SW 1271 (cell line): ENCODE data around the gene MSL1.
A peak's percentile ranks its signal among the peaks of the same experiment; 100 is the strongest.

Experiments
- DNase-seq, 2 experiments: peaks; one replicate each; lab custom pipeline; 2025; lab: John Stamatoyannopoulos, UW

The MSL1 gene

DNA sequence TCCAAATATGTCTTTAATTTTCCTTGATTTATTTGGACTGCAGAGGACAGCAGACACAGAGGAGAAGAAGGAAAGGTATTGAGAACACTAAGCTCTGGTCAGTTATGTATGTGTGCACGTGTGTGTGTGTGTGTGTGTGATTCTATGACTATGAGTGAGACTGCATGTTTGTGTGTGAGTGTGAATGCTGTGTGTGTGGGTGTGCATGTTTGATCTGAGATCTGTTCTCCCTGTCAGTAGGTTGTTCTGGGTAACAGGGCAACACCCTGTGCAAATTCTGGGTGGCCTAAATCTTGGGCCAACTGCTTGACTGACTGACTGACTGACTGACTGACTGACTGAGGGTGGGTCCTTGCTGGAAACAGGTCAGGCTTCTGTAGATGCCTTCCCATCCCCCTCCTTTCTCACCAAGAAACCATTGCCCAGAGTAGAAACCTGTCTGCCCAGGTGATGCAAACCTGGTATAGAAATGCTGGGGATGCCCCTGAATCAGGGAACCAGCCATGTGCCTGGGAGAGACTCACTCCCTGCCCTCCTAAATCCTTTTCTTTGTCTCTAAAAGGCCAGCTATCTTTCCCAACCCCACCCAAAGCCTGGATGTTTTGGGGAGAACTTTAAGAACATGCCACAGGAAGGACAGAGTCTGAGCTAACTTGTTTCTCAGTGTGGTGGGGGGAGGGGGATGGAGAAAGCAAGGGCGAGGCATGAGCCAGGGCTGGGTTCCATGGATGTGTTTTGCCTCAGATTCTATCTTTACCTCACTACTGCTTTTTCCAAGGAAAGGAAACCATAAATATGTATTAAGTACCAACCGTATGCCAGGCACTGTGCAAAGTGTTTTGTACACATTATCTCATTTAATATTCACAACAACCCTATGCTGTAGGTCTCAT is 16.9 kb upstream of the MSL1 start:
- DNase-seq = no peak

DNA sequence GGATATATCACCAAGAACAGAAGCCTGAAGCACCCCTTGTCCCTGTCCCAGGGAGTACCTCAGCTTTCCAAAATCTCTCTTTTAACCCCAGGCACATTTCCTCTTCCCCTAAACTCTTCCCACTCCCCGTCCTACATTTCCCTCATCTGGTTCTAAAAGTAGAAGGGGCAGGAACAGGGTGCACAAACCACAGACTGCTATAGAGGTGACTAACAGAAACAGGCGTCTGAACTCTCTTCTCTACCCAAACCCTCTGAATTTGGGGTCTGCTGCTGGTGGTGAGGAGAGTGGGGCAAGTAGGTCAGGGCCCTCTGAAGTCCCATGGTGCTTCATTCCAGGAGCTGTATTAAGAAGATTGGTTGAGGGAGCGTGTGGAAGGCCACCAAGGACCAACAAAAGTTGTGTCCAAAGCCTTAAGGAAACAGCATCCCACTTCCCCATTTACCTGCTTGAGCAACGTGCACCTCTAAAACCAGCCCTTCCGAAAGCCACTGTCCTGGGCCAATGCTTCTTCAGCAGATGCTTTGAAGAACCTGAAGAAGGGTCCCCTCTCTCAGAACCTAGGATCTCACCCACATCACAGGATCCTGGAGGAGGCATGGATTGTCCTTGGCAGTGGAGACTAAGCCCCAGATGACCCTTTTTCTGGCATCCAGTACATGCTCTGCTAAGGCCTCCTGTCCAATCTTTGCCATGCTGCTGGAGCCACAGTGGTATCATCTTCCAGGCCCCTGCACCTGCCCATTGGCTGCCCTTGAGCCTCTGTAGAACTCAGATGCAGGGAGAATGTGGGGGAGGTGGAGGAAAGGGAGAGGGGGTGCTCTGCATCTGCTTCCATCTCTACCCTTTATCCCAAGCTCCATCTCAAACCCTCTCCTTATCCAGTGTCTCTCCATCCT is 15.7 kb upstream of the MSL1 start:
- no peak for DNase-seq

GRCh38 chr17:40106760-40107521 is 14.8 kb upstream of the MSL1 start:
- DNase-seq = no peak

DNA sequence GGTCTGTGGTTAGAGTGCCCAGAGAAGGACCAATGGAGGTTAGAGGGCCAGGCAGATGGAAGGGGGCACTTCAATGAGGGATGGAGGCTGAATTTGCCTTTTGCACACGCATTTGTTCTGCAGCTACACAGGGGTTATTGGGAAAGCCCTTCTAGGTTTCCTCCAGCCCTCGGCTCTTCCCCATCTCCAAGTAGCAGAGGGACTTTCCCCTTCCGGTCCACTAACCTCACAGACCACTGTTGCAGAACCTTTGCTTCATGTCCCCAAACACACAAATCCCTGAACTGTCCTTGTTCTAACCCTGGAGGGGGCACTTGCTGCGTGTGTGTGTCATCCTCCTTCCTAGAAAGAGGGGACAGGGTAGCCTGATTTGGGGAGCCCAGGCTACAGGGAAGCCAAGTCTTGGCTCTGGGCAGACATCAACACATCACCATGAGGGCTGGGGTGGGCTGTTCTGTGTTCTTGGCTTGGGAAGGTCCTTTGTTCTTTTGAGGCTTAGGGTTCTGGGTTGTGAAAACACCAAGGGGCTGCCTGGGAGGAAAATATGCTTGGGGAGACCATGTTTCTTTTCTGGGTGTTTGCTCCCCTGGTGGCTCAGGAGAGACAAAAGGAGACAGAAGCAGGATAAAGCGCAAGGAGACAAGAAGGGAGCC is 14.1 kb upstream of the MSL1 start:
- no peak for DNase-seq

GRCh38 chr17:40108970-40109824 is 12.6 kb upstream of the MSL1 start:
- DNase-seq = no peak

DNA sequence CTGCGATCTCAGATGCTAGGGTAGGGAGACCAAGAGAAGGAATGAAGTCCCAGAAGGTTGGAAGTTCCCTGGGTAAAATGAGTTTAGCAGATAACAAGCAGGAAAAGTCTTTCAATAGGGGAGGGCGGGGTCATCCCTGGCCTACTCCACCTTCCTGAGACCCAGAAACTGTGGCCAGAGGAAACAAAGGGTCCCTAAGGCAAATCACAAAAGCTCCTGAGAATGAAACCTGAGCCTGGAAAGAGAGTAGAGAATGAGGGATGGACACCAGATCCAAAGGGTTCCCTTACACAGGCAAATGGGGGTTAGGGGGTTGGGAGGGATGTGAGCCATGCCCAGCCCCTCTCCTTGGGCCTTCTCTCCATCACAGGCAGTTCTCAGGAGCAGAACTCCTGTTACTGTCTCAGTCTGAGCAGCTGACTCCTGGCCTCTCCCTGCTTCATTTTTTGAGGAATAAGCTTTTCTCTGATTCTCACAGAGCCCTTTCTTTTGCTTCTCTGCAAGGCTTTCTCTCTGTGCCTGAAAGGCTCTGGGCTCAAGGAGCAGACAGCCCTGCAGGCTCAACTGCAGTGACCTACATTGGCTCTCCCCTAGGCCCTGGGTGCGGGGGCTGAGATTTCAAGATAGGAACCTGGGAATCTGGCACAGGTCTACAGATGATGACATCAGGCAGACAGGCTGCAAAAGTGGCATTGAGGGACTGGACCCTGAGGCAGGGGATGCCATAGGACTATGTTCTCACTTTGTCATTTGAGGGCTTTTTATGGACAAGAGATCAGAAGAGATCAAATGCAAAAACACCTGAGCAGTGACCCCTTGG is 11.5 kb upstream of the MSL1 start:
- no peak for DNase-seq

DNA sequence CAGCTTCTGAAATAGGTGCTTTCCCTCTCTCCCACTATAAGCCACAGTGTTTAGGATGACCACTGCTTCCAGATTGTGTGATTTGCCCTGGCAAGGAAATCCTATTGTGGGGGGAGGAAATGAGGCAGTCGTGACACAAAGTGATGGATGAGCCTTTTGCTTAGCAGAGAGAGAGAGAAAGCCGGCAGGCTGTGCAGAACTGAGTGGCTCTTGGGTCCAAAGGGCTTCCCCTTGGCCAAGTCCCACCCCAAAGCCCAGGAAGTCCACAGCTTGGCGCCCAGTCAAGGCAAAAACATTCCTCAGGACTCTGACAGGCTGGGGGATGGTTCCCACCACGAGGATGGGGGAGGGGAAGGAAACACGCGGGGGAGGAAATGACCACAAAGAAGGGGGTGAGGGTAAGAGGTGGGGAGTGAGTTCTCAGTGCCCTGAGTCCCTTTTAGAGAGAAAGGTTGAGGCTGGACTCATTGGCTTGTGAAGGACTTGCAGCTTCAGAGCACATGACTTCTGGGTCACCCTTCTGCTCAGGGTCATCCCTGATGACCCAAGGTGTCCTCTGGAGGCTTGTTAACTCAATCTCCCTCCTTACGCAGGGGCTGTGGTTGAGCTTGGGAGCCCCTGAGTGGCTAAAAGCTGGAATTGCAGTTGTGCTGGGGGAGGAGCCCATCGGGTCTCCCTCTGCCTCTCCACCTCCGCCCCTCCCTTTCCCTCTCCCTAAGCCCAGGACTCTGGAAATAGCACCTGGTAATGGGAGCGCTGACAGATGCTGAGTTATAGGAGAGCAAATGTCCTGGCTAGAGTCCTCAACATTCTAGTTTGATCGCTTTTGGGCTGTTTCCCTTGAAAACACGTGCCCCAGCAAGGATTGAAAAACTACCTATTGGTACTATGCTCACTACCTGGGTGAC is 10.3 kb upstream of the MSL1 start:
- DNase-seq = peak; percentile 58 to 78

GRCh38 chr17:40112191-40112711 is 9.5 kb upstream of the MSL1 start:
- no peak for DNase-seq

- DNase-seq = no peak
Measured at GRCh38 chr17:40112718-40113109, 9.1 kb upstream of the MSL1 start.

GRCh38 chr17:40113110-40113906 is 8.5 kb upstream of the MSL1 start:
- peak; percentile 94 for DNase-seq

DNA sequence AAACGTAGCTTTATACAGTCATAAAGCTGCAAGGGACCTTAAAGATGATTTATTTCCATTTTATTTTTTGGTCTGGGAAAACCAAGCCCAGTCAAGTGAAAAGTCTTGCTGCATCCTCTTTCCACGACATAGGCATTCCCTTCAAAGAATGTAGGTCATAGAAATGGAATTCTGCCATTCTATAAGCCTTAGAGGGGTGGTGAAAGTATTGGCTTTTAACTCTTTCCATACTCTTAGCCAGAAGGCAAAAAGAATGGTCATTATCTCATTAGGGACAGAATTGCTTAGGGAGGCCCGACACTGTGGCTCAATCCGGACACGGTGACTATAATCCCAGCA is 7.9 kb upstream of the MSL1 start:
- no peak for DNase-seq

DNA sequence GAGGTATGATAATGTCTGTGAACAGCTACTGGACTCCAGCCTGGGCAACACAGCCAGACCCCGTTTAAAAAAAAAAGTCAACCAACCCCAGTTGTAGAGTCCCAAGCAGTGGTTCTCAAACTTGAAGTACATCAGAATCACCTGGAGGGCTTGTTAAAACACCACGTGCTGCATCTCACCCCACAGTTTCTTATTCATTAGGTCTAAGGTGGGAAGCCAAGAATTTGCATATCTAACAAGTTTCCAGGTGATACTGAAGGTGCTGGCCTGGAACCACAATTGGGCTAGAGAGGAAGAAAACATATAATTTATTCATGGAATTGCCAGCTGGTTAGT is 6.7 kb upstream of the MSL1 start:
- no peak for DNase-seq

GRCh38 chr17:40122136-40122998 is 596 bp downstream of the MSL1 start:
- DNase-seq = no peak

DNA sequence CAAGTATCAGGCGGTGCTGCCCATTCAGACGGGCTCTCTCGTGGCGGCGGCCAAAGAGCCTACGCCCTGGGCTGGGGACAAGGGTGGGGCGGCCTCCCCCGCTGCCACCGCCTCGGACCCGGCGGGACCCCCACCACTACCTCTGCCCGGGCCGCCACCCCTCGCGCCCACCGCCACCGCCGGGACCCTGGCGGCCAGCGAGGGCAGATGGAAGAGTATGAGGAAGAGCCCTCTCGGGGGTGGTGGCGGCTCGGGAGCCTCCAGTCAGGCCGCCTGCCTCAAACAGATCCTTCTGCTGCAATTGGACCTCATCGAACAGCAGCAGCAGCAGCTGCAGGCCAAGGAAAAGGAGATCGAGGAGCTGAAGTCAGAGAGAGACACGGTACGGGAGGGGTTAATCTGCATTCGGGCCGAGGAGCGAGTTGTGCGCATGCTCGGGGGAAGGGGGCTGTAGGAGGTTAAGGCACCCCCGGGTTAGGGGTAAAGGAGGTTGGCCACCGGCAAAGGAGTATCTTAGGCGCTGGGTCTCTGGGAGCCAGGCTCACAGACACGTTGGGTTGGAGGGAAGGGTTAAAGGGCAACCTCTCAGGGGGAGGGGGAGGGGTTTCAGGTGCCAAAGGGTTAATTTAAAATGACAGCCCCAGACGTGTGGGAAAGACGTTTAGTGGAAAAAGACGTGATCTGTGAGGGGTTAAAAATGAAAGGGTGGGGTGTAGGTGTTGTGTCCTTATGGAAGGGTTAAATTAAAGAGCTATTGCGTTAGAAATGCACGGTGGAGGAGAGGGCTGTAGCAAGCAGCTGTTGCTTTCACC is 1.4 kb downstream of the MSL1 start:
- DNase-seq = peak in 1 of 2 experiments; percentile 56

GRCh38 chr17:40123811-40124114 is 2.0 kb downstream of the MSL1 start:
- no peak for DNase-seq
